Measurements from ENCODE around the gene CSF2RB. TPM values are rescaled to one million over a fixed set of nuclear protein-coding genes. Genes with fewer than 3 reads are reported as not detected.

The CSF2RB gene
- not detected in 2 replicates for total RNA-seq
- polyA plus RNA-seq (2012), result 0.43 TPM

DNA sequence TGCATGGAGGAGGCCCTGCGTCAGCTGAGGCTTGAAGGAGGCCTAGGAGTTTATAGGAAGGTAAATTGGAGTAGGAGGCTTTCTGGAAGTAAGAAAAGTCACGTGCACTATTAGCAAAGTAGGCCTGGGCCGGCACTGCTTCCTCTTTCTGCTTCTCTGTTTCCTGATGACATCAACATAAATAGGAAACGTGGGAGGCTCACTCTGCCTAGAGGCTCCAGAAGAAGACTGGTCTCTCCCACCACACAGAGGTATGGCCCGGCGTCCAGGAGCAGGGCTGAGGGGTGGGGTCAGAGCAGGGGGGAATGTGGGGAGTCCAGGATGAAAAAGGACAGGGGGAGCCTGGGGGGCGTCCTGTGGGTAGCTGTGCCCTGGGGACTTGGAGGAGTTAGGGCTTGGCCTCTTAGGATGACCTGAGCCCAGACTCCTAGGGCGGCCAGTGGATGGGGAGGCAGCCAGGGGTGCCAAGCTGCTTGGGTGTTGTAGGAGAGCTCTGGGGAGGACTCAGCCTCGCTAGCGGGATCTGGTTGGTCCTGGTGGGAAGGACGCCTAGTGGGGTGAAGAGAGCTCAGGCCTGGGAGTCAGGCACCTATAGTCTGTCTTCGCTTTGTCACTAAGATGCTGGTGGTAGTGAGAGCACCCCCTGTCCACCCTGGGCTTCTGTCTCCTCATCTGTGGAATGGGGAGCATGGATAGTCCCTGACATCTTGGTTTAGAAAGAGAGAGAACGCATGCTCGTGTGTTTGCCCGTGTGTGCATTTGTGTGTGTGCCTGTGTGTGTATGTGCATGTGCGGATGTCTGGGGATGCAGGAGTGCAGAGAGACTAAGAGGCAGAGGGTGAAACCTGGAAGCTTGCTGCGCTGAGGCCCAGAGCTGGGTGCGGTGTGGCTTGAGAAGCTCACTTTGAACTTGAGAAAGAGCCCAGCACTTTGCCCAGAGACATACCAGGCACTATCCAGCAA lies at the start of gene CSF2RB:
CSF2RB (plus strand) TSS at position 202 of the 963 bp plus-strand sequence. CDS start 8,580 bp downstream, outside the sequence.
- no peak for DNase-seq (ENCODE audit: low read depth)

DNA sequence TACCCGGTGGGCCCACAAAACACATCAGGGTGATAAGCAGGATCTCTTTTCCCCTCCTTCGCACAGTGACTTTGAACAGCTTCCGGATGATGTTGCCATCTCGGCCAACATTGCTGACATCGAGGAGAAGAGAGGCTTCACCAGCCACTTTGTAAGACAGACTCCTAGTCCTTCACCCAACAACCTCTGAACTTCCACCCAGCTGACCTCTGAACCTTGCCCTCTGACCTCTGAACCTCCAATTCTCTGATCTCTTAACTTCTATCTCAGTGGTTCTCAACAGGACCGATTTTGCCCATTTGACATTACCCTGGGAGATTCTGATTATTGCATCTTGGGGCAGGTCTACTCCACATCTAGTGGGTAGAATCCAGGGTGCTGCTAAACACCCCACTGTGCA lies 49.4 kb upstream of the CSF2RB start:
- DNase-seq (ENCODE audit: low read depth), result no peak

- DNase-seq (ENCODE audit: low read depth), result no peak
These were observed 48.8 kb upstream of the CSF2RB start for GRCh38 chr22:36864454-36865215.

GRCh38 chr22:36865346-36865745 lies 48.1 kb upstream of the CSF2RB start:
- no peak for DNase-seq (ENCODE audit: low read depth)

- DNase-seq (ENCODE audit: low read depth), result no peak
These were observed 45.7 kb upstream of the CSF2RB start for GRCh38 chr22:36867695-36868094.

- DNase-seq (ENCODE audit: low read depth), result no peak
These were observed 44.8 kb upstream of the CSF2RB start for GRCh38 chr22:36868546-36869181.

DNA sequence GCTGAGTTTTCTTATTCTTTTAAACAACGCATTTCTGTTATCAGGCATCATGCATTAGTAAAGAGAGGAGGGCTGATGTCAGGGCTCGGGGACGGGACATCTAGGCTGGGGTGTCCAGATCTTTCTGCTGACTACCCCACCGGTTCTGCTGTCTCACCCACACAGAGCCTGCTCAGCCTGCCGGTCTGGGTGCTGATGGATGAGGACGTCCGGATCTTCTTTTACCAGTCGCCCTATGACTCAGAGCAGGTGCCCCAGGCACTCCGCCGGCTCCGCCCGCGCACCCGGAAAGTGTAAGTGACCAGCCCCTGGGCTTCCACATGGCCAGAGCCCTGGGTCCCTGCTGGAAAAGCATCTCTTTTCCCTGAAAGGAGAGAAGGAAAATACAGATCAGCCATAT lies 43.2 kb upstream of the CSF2RB start:
- no peak for DNase-seq (ENCODE audit: low read depth)

DNA sequence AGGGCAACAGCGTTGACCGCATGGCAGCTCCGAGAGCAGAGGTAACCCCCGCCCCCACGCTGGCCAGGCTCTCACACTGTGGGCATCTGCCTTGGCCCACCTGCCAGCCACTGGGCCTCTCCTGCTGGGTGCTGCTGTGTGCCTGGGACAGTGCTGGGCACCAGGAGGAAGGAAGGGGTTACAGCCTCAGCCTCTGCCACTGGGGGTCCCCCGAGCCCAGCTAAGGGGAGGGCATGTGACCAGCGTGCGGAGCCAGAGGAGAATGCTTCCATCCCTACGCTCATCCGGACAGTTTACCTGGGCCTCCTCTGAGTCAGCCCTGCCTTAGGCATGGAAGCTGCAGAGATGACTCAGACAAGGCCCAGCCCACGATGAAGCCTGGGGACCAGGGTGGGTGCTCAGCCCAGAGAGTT lies 41.8 kb upstream of the CSF2RB start:
- DNase-seq (ENCODE audit: low read depth), result no peak

DNA sequence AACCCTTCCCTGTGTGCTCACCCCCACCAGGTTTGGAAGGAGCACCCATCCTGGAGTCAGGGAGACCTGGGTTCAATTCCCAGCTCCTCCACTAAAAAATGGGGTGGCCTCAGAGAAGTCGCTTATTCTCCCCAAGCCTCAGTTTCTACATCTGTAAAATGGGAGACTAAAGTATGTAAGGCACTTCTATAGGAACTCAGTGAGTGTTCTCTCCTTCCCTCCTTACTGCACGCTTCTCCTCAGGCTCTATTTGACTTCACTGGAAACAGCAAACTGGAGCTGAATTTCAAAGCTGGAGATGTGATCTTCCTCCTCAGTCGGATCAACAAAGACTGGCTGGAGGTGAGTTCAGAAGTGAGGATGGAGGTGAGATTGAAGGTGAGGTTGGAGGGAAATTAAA lies 41.3 kb upstream of the CSF2RB start:
- no peak for DNase-seq (ENCODE audit: low read depth)

DNA sequence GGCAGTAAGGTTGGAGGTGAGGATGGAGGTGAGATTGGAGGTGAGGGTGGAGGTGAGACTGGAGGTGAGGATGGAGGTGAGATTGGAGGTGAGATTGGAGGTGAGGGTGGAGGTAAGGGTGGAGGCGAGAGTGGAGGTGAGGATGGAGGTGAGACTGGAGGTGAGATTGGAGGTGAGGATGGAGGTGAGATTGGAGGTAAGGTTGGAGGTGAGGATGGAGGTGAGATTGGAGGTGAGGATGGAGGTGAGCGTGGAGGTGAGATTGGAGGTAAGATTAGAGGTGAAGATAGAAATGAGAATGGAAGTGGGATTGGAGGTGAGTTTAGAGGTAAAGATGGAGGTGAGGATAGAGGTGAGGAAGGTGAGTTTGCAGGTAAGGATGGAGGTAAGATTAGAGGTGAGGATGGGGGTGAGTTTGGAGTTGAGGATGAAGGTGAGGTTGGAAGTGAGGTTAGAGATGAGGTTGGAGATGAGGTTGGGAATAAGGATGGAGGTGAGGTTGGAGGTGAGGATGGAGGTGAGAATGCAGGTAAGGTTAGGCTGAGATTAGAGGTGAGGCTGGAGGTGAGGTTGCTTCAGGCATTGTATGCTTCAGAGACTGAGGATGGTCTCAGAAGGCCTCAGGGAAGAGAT lies 40.4 kb upstream of the CSF2RB start:
- no peak for DNase-seq (ENCODE audit: low read depth)

DNA sequence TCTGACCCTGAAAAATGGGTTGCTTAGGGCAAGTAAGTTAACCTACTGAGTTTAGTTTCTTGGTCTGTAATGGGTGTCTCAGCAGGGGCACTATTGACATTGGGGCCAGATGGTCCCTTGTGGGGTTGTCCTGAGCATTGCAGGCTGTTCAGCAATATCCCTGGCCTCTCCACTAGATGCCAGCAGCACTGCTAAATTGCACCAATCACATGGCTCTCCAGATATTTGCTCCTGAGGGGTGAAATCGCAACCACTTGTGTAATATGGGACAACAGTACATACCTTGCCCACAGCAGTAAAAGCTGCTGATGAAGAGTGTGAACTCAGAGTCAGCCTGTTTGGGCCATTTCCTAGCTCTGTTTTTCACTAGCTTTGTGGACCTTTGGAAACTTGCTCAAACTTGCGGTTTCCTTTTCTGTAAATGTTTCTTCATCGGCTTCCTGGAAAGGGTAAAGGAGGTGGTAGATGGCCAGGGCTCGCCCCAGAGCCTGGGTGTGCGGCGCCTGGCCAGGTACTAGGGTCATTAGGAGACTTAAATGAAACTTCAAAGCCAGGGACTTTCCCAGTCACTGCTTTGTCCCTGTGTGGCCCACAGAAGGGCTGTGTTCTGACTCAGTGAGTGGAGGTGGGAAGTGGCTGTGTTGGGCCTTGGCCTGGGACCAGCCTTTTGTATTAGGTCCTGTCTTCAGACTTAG lies 39.7 kb upstream of the CSF2RB start:
- DNase-seq (ENCODE audit: low read depth), result peak; percentile 30

DNA sequence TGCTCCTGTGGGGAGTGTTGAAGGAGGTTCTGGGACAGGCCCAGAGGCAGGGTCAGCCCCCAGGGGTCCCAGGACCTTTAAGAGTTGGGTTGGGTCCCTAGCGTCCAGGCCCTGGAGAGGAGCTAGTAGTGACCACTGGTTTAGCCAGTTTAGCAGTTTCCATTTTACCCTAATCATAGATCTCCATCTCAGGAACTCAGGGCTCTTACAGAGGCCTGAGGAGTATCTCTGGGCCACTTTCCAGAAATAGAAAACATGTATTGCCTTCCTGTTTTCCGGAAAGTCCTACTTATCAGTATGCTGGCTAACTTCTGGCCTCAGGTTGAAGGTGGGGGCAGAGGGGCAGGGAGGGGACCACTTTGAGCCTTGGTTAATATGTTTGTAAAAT lies 39.1 kb upstream of the CSF2RB start:
- DNase-seq (ENCODE audit: low read depth), result no peak

GRCh38 chr22:36874736-36875135 lies 38.7 kb upstream of the CSF2RB start:
- DNase-seq (ENCODE audit: low read depth), result no peak

DNA sequence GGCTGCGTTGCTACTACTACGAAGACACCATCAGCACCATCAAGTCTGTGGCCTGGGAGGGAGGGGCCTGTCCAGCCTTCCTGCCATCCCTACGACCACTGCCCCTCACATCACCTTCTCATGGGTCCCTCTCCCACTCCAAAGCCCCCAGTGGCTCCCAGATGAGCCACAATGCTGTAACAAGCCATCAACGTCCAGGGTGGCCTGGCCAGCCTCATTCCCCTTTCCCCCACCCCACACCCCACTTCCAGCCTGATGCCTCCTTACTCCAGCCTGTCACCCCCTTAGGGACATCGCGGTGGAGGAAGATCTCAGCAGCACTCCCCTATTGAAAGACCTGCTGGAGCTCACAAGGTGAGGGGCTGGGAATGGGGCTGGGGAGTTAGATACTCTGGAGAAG lies 37.7 kb upstream of the CSF2RB start:
- no peak for DNase-seq (ENCODE audit: low read depth)

- DNase-seq (ENCODE audit: low read depth), result no peak
These were observed 33.7 kb upstream of the CSF2RB start for GRCh38 chr22:36879775-36880174.

- no peak for DNase-seq (ENCODE audit: low read depth)
These were observed 31.8 kb upstream of the CSF2RB start for GRCh38 chr22:36881504-36882245.

DNA sequence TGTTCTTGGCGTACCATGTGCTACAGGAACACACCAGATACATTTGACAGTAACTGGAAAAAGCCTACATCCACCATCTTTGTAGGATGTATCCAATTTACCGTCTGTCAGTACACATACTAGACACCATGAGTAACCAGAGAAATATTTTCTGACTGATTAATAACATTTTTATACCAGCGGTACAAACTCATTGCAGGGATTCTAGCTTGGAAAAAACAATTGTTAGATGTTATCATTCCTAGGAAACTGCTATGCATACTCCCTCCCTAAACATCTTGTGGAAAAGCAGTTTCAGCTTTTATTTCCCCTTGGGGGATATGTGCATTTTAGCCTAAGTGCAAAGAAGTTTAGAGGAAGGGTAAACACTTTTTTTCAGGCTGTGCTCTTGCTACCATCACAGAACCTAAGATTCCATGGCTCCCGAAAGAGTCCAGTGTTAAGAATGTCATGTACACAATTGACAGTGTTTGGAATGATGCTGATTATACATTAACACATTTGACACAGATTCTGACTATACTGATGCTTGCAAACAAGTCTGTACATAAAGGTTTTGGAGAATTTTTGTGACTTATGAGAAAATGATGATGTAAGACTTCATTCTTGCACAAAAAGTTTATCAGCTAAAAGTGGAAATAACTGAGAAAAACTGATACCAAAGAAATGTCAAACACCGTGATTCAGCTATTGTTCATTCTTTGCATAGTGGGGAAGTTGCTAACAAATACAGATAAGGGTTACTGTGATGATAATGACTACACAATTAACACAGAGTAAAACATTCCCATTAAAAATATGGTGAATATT lies 28.9 kb upstream of the CSF2RB start:
- DNase-seq (ENCODE audit: low read depth), result no peak

- DNase-seq (ENCODE audit: low read depth), result no peak
These were observed 28.0 kb upstream of the CSF2RB start for GRCh38 chr22:36885474-36885873.

DNA sequence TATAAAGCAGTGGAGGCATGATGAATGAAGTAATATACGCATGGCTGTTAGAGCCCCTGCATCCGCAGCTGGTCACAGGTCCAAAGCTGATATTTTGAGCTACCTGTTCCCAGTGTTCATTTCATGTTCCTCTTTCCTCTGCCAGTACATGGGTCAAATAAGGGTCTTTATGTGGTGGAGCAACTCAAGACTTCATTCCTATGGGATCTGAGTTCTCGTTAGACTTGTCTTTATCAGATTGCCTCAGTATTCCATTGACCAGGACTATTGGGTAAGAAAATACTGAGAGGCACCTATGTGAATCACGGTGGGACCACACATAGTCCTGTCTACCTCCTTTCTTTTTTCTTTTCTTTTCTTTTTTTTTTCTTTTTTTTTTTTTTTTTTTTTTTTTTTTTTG lies 27.4 kb upstream of the CSF2RB start:
- no peak for DNase-seq (ENCODE audit: low read depth)

Data from myocyte (in vitro differentiated cells).